ENCODE data around the gene COLQ.
A peak's percentile ranks its signal among the peaks of the same experiment; 100 is the strongest.
"Not testable (repeated sequence)": the region's sequence is repeated elsewhere in the genome, so short reads cannot be mapped to it uniquely, and the experiment has no call there.

The COLQ gene

GRCh38 chr3:15420871-15421270 lies 100.6 kb downstream of the COLQ start:
- no peak for DNase-seq

GRCh38 chr3:15410966-15411365 lies 110.5 kb downstream of the COLQ start:
- DNase-seq = not testable (repeated sequence)

GRCh38 chr3:15409774-15410173 lies 111.7 kb downstream of the COLQ start:
- DNase-seq = no peak

- no peak for DNase-seq
Observed at GRCh38 chr3:15409239-15409638, 112.3 kb downstream of the COLQ start.

GRCh38 chr3:15405448-15406050 lies 116.0 kb downstream of the COLQ start:
- DNase-seq = peak; percentile 68

GRCh38 chr3:15404767-15405166 lies 116.7 kb downstream of the COLQ start:
- no peak for DNase-seq

GRCh38 chr3:15403965-15404364 lies 117.5 kb downstream of the COLQ start:
- DNase-seq = no peak

GRCh38 chr3:15403495-15403894 lies 118.0 kb downstream of the COLQ start:
- no peak for DNase-seq

GRCh38 chr3:15401936-15402335 lies 119.6 kb downstream of the COLQ start:
- DNase-seq = no peak

All from CD4-positive, alpha-beta T cell treated with Interleukin-12 subunit alpha and Interleukin-12 subunit beta, for 1 hour (primary cell).